ENCODE measurements around the gene IMPDH1.

- TF ChIP-seq CTCF (IDR thresholded peaks at IDR 0.05) (no peak), POLR2A (IDR thresholded peaks at IDR 0.05) (no peak)
Measured at GRCh38 chr7:128393526-128394330, 16.1 kb downstream of the IMPDH1 start.
